Activated CD4-positive, alpha-beta T cell treated with anti-CD3 and anti-CD28 coated beads, Interleukin-2, Interleukin-6, amounts not matched to agents 100 ng/mL and 50 ng/mL, durations not matched to agents 16 hours and 8 hours (primary cell): ENCODE data around the gene MAST4.
"Not testable (repeated sequence)": the region's sequence is repeated elsewhere in the genome, so short reads cannot be mapped to it uniquely, and the experiment has no call there.

Source experiments
- DNase-seq: peaks from one replicate; pipeline ENCODE4 v3.0.0-alpha.2; 2020

Gene MAST4

DNA sequence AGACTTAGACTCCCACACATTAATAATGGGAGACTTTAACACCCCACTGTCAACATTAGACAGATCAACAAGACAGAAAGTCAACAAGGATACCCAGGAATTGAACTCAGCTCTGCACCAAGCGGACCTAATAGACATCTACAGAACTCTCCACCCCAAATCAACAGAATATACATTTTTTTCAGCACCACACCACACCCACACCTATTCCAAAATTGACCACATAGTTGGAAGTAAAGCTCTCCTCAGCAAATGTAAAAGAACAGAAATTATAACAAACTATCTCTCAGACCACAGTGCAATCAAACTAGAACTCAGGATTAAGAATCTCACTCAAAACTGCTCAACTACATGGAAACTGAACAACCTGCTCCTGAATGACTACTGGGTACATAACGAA, 156.5 kb downstream of the MAST4 start:
- not testable (repeated sequence) for DNase-seq

DNA sequence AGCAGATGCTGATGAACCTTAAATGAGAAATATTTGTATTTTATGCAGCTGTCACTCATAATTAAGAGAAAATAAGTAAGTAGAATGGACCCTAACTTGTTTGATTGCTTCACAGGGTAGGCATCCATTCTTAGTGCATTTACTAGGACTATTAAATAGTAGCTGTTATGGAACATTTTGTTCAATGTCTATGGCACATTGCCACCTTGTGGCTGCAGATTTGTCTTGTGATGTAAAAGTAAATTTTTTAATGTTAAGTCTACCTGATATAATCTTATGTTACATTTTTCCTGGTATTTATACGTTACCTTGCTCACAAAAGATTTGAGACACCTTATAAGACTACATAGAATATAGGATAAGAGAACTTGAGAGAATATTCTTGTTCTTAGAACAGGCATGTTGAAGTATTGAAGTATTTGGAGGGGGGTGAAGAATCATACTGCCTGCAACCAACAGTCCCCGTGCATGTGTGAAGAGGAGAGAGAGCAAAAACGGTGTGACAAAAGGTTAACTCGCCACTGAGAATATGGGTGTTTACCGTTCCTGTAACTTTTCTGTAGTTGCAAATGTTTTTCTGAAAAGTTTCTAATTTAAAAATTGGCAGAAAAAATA, 161.1 kb downstream of the MAST4 start:
- peak; percentile 34 for DNase-seq

DNA sequence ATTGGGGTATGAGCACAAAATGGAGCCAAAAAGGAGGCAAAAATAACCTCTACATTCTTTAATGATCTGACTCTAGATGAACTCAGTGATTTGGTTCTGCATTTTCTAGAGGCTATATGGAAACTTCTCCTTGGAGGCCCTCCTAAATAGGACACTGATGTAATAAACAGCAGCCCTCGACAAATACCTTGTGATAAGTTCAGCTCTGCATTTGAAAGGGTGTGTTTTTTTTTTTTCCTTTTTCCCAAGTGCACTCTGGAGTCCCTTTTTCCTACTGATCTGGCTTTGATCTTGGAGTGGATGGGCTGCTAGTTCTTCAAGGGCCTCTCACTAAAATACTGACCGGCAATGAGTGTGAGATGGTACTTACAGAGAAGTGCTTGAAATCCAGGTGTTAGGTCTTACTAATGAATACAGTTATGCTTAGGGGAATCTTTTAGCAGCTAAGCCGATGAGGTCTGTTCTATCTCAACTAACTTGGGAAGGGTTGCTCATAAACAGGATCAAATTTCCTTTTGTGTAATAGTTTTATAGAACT, 161.7 kb downstream of the MAST4 start:
- DNase-seq, result no peak

DNA sequence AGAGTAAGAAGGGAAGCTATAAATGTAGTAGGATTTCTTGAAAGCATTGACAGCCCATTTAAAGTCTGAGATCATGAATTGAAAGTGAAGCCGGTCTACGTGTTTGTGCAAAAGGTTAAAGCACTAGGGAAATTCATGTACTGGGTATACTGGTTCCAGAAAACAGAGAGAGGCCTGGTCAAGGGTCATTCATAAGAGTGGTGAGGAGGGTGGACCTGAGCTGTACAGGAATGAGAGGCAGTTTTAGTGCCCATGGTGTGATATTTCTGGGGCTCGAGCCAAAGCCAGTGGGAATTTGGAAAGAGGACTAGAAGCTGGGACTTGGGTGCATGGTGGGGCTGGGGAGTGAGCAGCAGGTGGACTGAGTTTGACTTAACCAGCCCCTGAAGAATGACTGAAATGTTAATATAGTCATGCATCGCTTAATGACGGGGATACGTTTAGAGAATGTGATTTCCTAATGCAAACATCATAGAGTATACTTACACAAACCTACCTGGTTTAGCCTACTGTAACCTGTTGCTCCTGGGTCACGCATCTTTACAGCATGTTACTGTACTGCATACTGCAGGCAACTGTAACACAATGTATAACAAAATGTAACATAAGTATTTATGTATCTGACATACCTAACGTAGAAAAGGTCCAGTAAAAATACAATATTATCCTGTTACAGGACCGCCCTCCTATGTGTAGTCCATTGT, 173.0 kb downstream of the MAST4 start:
- DNase-seq, result no peak

DNA sequence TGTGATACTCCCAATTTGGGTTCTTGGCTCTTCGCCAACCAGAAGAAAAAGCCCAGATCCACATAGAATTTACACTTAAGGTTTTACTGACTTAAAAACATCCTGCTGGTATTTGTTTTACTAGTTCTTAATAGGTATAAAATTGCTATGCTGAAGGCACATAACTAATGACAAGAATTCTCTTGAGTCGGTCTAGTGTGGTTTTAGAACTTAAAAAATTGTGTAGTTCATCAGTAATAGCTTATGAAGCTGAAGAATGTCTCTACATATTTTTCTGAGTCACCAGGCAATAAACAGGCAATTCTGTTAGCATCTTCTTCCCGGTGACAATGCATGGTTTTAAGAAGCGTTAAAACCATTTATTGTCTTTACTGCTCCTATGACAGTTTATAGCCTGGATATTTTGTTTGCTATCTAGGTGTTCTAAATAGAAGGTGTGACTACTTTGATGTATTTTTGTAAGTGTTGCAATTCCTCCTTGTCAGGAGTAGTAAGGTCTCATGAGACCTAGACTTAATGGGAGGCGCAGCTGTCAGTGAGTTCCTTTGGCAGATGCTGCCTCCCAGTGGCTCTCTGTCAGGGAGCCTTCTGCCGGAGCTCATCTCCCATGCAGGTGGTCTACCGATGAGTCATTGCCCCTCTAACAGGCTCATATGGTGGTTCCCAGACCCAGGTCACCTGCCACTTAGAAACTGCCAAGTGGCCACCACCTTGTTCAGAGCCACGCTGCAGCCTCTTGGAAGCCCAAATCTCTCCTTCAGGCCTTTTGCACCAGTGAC, 173.8 kb downstream of the MAST4 start:
- no peak for DNase-seq

DNA sequence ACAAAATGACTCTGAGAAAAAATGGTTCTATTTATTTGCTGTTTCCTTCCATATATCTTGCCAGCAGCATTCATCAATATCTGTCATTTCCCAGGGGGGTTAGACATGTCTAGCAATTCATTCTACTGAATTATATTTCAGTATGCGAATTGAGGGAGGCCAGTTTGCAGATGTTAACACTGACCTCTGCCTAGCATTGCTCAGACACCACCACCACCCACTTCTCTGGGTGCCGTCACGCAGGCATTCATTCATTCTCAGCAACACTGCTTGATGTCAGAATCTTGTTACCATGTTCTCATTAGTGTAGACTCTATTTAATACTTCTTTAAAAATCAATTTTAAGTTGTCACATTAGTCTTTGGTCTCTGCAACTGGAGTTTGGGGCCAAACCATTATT, 181.7 kb downstream of the MAST4 start:
- DNase-seq, result no peak

DNA sequence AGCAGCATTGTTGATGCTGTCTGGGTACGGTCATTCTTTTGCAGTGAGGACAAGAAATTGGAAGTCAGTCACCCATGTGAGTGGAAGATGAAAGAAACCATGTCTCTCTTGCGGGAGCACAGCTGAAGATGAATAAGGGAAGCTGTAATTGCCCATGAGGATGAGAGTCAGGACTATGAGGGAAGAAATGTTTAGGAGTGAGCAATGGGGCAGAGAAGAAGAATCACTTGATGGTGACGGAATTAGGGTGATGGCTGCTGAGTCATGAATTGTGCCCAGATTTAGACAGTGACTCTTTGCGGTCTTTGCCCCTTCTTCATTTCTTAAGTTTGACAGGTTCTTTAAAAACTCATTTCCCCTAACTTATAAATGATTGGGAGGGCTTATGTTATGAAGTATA, 183.3 kb downstream of the MAST4 start:
- no peak for DNase-seq

DNA sequence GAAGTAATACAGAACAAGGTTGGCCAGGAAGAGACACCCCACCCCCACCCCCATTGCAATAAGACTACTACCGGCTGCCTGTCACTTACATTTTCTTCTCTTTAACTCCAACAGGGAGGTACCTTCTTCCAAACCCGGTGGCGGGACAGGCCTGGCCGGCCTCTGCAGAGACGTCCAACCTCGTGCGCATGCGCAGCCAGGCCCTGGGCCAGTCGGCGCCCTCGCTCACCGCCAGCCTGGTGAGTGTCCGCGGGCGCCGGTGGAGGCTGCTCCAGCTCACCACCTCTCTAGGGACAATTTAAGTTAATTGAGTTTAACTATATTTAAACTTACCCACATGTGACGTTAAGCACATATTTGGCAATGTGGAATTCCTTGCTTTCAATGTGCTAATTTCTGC, 192.4 kb downstream of the MAST4 start:
- no peak for DNase-seq

DNA sequence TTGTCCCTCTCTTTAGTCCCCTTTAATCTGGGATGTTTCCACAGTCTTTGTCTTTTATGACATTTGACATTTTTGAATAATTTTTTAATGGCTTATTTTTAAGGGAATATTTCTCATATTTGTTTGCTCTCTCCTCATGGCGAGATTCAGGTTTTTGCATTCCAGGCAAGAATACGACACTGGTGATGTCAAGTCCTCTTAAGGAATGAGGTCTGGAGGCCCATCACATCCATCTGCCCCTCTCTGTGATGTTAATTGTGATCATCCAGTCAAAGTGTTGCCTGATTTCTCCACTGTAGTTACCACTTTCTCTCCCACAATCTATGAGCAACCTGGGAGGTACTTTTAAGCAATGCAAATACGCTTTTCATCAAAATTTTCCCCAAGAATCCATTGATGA, 193.2 kb downstream of the MAST4 start:
- no peak for DNase-seq

DNA sequence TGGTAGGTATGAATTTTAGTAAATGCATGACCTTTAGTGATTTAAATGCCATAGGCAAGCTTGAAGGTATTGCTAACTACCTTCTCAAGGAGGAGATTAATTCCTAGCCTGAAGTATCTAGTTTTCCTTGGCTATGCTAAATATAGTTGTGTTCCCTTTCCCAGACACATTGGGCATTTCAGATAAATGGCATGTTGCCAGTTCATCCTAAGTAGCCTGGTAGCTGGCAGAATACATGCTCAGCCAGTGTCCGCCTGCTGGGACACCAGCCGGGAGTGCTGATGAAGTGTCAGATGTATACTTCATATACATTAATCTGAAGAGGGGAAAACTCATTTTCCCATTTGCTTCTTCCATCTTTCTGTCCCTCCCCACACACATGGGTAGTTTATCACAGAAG, 196.9 kb downstream of the MAST4 start:
- no peak for DNase-seq

DNA sequence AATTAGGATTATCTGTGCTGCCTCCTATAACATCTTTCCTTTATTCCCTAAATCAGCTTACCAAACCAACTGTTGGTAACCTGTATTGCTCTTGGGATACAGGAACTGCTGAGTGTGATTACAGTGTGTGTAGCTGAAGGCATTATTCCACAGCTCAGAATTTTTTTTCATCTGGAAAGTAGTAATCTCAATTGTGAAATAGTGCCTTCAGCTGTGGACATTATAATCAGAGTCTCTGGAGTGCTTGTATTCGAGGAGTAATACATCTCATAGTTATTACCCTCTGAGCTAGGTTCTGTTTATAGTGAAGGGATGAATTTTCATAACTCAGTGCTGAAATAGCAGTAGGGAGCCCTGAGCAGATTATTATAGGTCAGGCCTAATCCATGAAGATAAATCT, 199.5 kb downstream of the MAST4 start:
- DNase-seq, result no peak

DNA sequence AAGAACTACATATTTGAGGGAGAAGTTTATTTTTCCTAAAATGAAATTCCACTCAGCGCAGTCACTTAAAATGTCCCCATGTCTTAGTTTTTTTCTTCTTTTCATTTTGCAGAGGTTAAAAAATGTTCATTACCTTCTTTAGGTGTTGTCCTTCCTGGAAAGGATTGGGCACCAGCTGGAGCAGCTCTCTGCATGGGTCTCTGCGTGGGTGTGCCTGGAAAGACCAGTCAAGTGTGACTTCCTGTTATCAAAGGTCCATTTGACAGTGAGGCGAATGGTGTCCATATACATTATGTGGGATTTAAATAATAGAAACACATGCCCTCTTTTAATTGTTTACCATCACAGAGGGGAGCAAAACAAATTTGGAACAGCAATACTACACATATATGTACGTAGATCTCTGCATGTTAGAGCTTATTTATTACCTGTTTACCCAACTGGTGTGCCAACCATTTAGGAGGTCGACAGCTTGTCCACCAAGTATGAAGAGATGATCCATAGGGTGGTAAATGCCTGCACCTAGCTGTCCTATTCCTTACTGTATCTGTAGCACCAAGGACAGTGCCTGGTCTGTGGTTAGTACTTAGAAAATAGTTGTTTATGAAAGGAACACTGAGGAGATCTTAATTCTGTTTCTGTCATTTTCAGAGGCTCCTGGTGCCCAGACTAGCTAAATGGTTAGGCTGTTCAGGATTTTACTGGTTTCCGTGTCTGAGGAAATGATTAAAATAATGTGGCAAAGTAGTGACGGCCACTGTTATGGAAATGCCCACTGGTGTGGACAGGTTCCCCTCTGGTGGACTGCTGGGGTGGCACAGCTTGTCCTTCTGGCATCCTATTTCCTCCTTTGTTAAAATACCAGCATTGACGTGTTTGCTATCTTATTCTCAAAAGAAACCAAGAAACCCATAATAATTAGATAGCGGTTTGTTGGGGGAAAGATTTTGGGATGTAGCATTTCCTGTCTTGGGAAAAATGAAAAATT, 200.4 kb downstream of the MAST4 start:
- DNase-seq, result no peak

DNA sequence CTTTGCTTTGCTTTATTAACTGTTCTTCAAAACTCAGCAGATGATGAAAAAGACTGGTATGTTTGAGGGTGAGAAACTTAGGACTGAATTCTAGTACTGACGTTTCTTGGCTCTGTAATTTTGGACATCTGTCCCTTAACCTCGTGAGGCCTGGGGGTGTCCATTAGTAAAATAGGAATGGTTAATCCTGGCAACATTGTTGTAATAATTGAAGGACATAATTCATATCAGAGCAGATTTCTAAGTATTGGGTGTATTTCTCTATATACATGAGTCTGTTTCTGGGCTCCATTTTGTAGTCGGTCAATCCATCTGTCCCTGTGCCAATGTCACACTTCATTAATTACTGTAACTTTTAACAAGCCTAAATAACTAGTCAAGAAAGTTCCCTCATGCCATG, 206.7 kb downstream of the MAST4 start:
- no peak for DNase-seq

DNA sequence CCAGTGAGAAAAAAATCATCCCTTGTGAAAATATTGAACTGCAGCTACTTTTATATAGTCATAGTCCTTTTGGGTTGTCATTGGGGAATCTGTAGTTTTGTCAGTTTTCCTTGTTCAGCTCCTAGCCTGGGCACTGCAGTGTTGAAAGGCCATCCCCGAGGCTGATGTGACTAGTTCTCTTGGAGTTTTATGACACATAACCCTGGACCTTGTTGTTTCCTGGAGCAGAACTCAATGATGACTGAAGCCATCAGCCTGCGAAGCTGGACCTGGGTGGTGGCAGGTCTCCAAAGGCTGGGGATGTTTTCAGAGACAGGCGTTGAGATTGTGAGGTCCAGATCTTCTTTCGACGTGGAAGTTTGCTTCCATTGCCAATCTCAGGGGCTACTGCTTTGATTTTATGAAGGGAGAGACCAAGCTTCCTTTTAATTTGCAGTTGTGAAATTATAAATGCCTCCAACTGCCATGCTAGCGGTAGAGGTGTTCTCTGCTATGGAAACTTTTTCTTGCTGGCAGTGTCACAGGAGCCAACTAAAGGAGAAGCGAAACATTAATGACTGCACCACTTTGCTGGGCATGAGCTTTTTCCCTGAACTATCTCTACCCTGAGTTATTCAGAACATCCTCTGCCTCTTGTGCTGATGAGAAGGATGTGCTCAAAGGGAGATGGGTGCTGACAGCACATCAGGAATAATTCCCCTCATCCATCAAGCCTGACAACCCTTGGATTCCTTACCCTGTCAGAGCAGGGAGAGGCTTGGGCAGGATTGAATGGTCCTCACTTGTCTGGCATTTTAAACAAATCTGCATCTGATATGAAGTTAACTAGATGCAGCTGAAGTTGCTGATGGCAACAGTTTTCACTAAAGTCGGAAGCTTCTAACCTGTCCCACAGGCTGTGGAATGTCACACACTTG, 209.6 kb downstream of the MAST4 start:
- no peak for DNase-seq

DNA sequence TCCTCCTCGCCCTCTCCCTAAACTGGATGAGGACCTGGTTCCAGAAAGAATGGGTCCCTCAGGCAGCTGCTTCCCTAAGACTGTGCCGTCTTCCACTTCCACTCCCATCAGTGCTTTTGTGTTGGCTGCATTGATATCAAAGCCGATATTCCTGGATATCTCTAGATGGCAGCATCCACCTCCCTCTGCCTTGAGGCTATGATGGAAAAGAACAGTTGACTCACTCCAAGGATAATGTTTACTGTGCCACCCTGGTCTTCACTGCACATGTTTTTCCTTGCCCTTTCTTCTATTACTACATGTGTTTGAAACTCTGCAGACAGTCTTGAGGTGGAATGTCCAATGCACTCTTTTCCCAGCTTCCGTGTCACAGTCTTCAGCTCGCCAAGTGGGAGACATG, 211.6 kb downstream of the MAST4 start:
- DNase-seq, result no peak

DNA sequence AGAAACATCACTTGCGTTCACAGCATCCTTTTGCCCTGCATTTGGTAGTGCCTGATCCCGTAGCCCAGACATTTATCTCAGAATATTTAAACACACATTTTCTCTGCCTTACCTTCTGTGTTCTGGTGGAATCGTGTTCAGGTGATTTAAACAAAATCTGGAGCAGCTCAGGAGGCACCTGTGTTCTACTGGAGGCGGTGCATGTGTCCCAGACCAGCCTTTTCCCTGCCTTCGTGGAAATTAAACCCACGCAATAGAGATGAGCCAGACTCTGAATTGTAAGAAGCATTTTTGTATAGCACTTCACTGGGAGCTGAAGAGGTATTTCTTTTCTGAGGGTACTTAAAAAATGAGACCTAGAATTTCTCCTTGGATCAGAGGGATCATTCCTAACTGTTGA, 212.5 kb downstream of the MAST4 start:
- no peak for DNase-seq

DNA sequence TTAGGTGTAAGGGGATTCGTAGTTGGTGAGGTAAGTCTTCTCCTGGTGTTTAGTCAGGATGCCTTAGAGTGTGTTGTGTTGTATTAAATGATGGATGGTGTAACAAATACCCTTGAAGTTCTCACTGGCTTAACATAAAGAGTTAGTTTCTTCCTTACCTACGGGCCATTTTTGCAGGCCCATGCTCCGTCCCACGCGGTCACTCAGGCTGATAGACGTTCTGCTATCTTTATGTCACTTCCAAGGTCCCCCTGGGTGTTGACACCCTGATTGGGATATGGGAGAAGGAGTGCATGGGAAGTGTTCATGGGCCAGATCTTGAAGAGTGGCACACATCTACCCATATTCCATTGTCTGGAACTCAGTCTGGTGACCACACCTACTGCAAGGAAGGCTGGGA, 214.0 kb downstream of the MAST4 start:
- no peak for DNase-seq

DNA sequence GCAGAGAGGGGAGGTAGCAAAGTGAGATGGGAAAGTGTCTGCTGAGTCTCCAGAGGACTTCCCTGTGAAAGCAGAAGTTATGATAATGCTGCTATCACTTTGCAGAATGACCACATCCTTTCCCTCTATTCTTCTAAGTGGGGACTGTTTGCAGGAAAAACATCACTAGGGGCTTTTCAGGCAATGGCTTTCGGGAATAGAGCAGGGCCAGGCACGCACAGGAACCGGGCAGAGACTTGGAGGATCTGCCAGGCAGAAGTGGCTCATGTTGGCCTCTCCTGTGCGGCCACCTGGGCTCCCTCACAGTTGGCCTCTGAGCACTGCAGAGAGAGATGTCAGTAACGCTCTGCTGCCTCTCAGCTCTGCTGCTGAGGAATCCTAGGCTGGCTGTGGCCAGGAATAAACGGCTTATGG, 214.7 kb downstream of the MAST4 start:
- DNase-seq, result no peak

DNA sequence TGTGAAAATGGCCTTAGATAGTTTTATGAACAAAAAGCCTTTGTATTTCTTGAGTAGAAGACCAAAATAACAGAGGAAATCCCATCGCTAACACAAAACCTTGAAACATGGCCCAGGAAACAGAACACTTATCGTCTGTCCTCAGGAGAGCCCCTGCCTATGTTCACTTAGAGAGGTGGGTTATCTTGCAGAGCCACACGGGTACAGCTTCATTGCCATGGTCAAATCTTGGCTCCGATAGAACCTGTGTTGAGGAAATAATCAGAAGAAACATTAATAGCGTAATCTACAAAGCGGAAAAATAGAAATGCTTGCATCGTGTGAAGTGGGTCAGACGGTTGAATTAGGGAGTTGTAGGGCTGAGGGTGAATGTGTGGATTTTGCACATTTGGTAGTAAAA, 216.1 kb downstream of the MAST4 start:
- DNase-seq, result no peak

DNA sequence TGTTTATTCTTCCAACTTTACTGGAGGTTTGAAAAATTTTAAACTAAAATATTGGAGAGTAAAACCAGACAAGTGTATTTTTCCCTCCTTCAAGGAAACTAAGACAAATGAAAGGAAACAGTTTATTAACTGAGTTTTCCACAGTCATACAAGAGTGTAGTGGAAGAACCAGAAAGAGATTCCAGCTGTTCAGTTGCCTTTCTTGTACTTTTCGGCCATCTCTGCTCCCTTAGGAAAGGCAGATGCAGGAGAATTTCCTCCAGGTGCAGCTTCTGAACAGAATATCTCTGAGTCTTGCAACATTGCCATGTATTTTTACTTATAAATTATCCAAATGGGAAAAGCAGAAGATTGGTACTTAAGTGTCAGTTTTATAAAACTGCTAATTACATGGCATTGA, 217.1 kb downstream of the MAST4 start:
- DNase-seq, result no peak

DNA sequence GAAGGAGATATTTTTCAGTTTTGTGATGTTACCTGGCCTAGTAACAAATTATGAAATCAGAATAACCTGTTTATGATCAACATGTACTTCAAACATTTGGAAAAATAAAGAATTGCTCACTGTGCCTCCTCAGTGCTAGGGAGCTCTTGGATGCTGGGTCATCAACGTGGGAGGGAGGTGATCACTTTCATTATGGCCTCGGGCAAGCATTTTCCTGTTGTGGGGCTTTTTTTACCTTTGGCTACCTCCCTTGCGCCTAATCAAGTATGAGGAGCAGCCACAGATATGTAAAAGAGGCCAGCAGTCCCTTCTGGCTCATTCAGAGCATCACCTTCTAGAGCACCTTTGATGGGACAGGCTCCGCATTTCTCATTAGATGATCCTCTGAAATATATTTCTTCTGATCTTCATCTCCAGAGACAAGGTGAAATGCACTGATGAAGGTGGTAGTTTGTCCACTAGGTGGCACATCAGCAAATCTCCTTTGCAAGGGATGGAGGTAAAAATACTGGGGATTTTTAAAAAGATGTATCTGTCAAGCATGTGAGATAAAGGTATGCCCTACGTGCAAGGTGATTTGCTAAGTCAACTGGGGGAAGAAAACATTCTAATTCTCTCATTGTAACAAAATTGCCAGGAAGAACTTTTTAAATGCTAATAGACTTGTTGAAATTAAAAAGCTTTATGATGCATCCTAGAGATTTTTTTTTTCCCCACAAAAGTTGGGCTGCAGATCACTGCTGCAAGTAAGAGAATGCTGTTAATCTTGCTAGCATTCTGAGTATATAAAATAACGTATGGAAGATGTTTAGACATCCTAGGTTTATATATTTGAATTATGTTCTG, 218.2 kb downstream of the MAST4 start:
- DNase-seq, result peak; percentile 71
